GM23248 (cell line): Measurements from ENCODE around the gene SCRN3.

Experiments
- EZH2 ChIP-seq: fragments of 200-600 bp; sonication (generic); IDR thresholded peaks from 2 replicates; pipeline ENCODE4 v1.6.1; 2018; ENCODE audit warnings: antibody characterized with exemption, mild to moderate bottlenecking; ENCODE audit not compliant: insufficient read depth, poor library complexity, severe bottlenecking
- EZH2phosphoT487 ChIP-seq: fragments of 200-600 bp; sonication (generic); IDR thresholded peaks from 2 replicates; pipeline ENCODE4 v1.6.1; 2018; ENCODE audit warnings: antibody characterized with exemption, moderate library complexity, mild to moderate bottlenecking, low read depth; ENCODE audit not compliant: insufficient read depth

- TF ChIP-seq EZH2 (no peak), EZH2phosphoT487 (no peak)
Observed at GRCh38 chr2:174430066-174430465, 34.5 kb downstream of the SCRN3 start.
